BLaER1 treated with 17β-estradiol and CSF1 and Interleukin-3, amounts not matched to agents 10 nM and 100 nM (cell line): ENCODE data around the gene SVIL.

Source experiments
- H3K27ac ChIP-seq, 11 experiments: shearing (Covaris generic); formaldehyde crosslinking; 2 replicates each; pipeline ENCODE4 v1.8.1; 2022
- H3K27me3 ChIP-seq, 11 experiments: shearing (Covaris generic); formaldehyde crosslinking; 2 replicates each; pipeline ENCODE4 v1.8.1; 2022
- H3K36me3 ChIP-seq, 11 experiments: shearing (Covaris generic); formaldehyde crosslinking; 2 replicates each; pipeline ENCODE4 v1.8.1; 2022
- H3K4me1 ChIP-seq, 10 experiments: shearing (Covaris generic); formaldehyde crosslinking; 2 replicates each; pipeline ENCODE4 v1.8.1; 2022
- H3K4me2 ChIP-seq, 11 experiments: shearing (Covaris generic); formaldehyde crosslinking; 2 replicates each; pipeline ENCODE4 v1.8.1; 2022
- H3K4me3 ChIP-seq, 10 experiments: shearing (Covaris generic); formaldehyde crosslinking; 2 replicates each; pipeline ENCODE4 v1.8.1; 2022
- H3K9ac ChIP-seq, 11 experiments: shearing (Covaris generic); formaldehyde crosslinking; 2 replicates each; pipeline ENCODE4 v1.8.1; 2022
- H3K9me3 ChIP-seq, 11 experiments: shearing (Covaris generic); formaldehyde crosslinking; replicated peaks in 1 of 11; 2 replicates each; pipeline ENCODE4 v1.8.1; 2022
- H4K20me1 ChIP-seq, 11 experiments: shearing (Covaris generic); formaldehyde crosslinking; 2 replicates each; pipeline ENCODE4 v1.8.1; 2022
- Cebpa-rat ChIP-seq, 11 experiments: shearing (Covaris generic); IDR thresholded peaks; 2 replicates each; pipeline ENCODE4 v1.8.1; 2022

The SVIL gene

DNA sequence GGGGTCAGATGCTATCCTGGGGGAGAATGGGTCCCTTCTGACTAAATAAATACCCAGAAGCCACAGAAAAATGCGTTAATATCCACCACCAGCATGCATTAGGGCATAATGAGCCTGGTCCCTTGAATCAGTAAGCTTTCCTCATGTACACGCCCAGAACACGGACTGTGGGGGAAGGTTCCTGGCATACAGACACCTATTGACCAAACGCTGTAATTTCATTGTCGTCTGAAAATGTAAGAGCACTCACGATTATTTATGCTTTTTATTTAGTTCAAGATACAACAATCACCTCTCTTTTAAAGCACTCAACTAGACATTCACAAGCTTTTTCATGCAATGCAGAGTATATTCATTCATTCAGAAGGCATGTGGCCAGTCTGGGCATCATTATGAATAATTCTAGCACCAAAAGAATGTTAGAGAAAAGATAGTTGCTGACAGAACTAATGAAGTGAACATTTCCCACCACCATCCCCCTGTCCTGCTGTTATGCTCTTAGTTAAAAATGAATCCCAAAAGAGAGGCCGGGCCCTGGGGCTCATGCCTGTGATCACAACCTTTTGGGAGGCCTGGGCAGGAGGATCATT, 101.0 kb downstream of the SVIL start:
- Histone ChIP-seq H3K9ac (no peak overlapping the region), H3K27ac (no peak overlapping the region), H3K36me3 (peaks cover 0 to 37% (median 11%) of the 10 kb centered on the region in 11 experiments; a peak in 12 of 22 replicates), H3K4me2 (no peak overlapping the region), H4K20me1 (no peaks in the 10 kb centered on the region; a peak in 1 of 22 replicates), H3K4me3 (no peak overlapping the region), H3K4me1 (peaks cover 8 to 15% (median 9%) of the 10 kb centered on the region in 10 experiments; a peak in 19 of 20 replicates), H3K9me3 (no peaks in the 10 kb centered on the region), H3K27me3 (no peaks in the 10 kb centered on the region)
- no peak for TF ChIP-seq Cebpa-rat (IDR thresholded peaks at IDR 0.05)

GRCh38 chr10:29533046-29533445, 101.7 kb downstream of the SVIL start:
- H4K20me1 ChIP-seq: no peaks in the 10 kb centered on the region; a peak in 1 of 22 replicates
- H3K4me2 ChIP-seq: peak overlapping the region in 1 of 11 experiments; percentile 17; a peak in 1 of 22 replicates
- H3K4me3 ChIP-seq: no peak overlapping the region
- H3K27me3 ChIP-seq: no peaks in the 10 kb centered on the region
- H3K36me3 ChIP-seq: peaks cover 3 to 36% (median 15%) of the 10 kb centered on the region in 11 experiments; a peak in 16 of 22 replicates
- H3K4me1 ChIP-seq: peaks cover 8 to 15% (median 9%) of the 10 kb centered on the region in 10 experiments; a peak in 19 of 20 replicates
- no peak overlapping the region for H3K27ac ChIP-seq
- no peak for TF ChIP-seq Cebpa-rat (IDR thresholded peaks at IDR 0.05)
- H3K9me3 ChIP-seq: no peaks in the 10 kb centered on the region
- no peak overlapping the region for H3K9ac ChIP-seq

DNA sequence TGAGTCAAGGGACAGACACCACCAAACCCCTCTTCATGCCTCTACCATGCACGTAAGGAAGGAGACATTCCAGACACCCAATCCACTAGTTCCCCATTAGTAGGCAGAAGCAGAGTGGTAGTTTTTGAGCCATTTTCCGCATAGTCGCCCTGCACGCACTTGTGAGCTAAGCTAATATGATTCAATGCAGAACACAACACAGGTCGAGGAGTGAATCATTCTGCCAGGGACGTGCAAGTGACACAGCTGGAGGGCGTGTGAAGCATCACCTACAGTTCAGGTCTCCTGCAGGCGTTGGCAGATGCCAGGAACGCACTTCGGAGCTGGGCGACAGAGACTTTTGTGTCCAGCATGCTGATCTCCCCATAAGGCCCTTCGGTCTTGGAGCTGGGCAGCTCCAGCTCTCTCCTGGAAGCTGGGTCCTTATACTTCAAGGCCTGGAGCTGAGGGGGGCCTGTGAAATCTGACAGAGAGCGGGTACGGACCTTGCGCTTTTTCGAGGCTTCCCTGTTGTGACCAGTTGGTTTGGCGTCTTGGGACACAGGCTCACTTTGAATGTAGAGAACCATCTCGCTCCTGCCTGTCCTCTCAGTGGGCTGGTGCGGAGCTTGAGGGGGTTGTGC, 102.4 kb downstream of the SVIL start:
- peak overlapping the region in 1 of 11 experiments; percentile 17; a peak in 1 of 22 replicates for H3K4me2 ChIP-seq
- no peaks in the 10 kb centered on the region for H3K27me3 ChIP-seq
- no peaks in the 10 kb centered on the region for H3K9me3 ChIP-seq
- H3K4me1 ChIP-seq: peaks cover 8 to 15% (median 9%) of the 10 kb centered on the region in 10 experiments; a peak in 19 of 20 replicates
- TF ChIP-seq Cebpa-rat (IDR thresholded peaks at IDR 0.05): no peak
- H3K27ac ChIP-seq: no peak overlapping the region
- no peak overlapping the region for H3K4me3 ChIP-seq
- H3K9ac ChIP-seq: no peak overlapping the region
- H3K36me3 ChIP-seq: peaks cover 6 to 41% (median 16%) of the 10 kb centered on the region in 11 experiments; a peak in 16 of 22 replicates
- no peaks in the 10 kb centered on the region; a peak in 1 of 22 replicates for H4K20me1 ChIP-seq

- no peak overlapping the region for H3K27ac ChIP-seq
- H3K4me3 ChIP-seq: no peak overlapping the region
- no peak for TF ChIP-seq Cebpa-rat (IDR thresholded peaks at IDR 0.05)
- no peaks in the 10 kb centered on the region for H3K27me3 ChIP-seq
- H4K20me1 ChIP-seq: no peaks in the 10 kb centered on the region
- H3K36me3 ChIP-seq: peaks cover 6 to 58% (median 21%) of the 10 kb centered on the region in 11 experiments; a peak in 17 of 22 replicates
- no peak overlapping the region for H3K4me2 ChIP-seq
- H3K9ac ChIP-seq: no peak overlapping the region
- H3K4me1 ChIP-seq: peaks cover 0 to 7% (median 2%) of the 10 kb centered on the region in 10 experiments; a peak in 16 of 20 replicates
- no peaks in the 10 kb centered on the region for H3K9me3 ChIP-seq
These were observed 104.4 kb downstream of the SVIL start for GRCh38 chr10:29530112-29530976.

DNA sequence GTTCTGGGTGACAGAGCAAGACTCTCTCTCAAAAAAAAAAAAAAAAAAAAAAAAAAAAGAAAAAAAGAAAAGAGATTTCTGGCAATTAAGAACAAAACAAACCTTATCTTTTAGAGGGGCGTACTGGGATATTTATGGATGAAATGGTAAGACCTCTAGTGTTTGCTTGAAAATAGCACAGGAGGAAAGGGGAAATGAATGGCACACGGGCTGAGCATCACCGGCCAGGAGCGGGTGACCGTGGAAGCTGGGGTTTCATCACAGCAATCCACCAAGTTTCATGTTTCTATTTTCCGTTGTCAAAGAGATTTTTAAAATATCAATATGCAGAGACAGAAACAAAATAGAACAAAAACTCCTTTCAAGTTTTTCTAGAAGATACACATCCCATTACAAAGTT, 105.6 kb downstream of the SVIL start:
- no peaks in the 10 kb centered on the region for H3K9me3 ChIP-seq
- H3K9ac ChIP-seq: no peak overlapping the region
- no peaks in the 10 kb centered on the region for H4K20me1 ChIP-seq
- no peak overlapping the region for H3K27ac ChIP-seq
- H3K4me2 ChIP-seq: no peak overlapping the region
- H3K36me3 ChIP-seq: peaks cover 12 to 70% (median 28%) of the 10 kb centered on the region in 11 experiments; a peak in 18 of 22 replicates
- peaks cover 0 to 7% (median 0%) of the 10 kb centered on the region in 10 experiments; a peak in 1 of 20 replicates for H3K4me1 ChIP-seq
- no peak overlapping the region for H3K4me3 ChIP-seq
- no peaks in the 10 kb centered on the region for H3K27me3 ChIP-seq
- TF ChIP-seq Cebpa-rat (IDR thresholded peaks at IDR 0.05): no peak

- Histone ChIP-seq H3K27ac (no peak overlapping the region), H3K4me1 (peaks cover 0 to 11% (median 9%) of the 10 kb centered on the region in 10 experiments; a peak in 14 of 20 replicates), H4K20me1 (no peaks in the 10 kb centered on the region), H3K27me3 (no peaks in the 10 kb centered on the region), H3K4me3 (no peak overlapping the region), H3K9me3 (no peaks in the 10 kb centered on the region), H3K9ac (no peak overlapping the region), H3K36me3 (peaks cover 37 to 92% (median 57%) of the 10 kb centered on the region in 11 experiments), H3K4me2 (no peak overlapping the region)
- TF ChIP-seq Cebpa-rat (IDR thresholded peaks at IDR 0.05): no peak
These were observed 109.0 kb downstream of the SVIL start for GRCh38 chr10:29525762-29526161.

GRCh38 chr10:29524720-29525119, 110.1 kb downstream of the SVIL start:
- H3K4me1 ChIP-seq: peaks cover 0 to 11% (median 9%) of the 10 kb centered on the region in 10 experiments; a peak in 14 of 20 replicates
- H3K36me3 ChIP-seq: peaks cover 37 to 92% (median 57%) of the 10 kb centered on the region in 11 experiments
- no peak overlapping the region for H3K4me3 ChIP-seq
- H4K20me1 ChIP-seq: no peaks in the 10 kb centered on the region
- TF ChIP-seq Cebpa-rat (IDR thresholded peaks at IDR 0.05): no peak
- no peaks in the 10 kb centered on the region for H3K9me3 ChIP-seq
- no peak overlapping the region for H3K4me2 ChIP-seq
- H3K27me3 ChIP-seq: no peaks in the 10 kb centered on the region
- no peak overlapping the region for H3K27ac ChIP-seq
- H3K9ac ChIP-seq: no peak overlapping the region

GRCh38 chr10:29524294-29524693, 110.5 kb downstream of the SVIL start:
- no peak overlapping the region for H3K4me2 ChIP-seq
- no peak overlapping the region for H3K9ac ChIP-seq
- H3K4me1 ChIP-seq: peaks cover 0 to 11% (median 9%) of the 10 kb centered on the region in 10 experiments; a peak in 14 of 20 replicates
- no peak overlapping the region for H3K27ac ChIP-seq
- no peaks in the 10 kb centered on the region for H3K9me3 ChIP-seq
- no peak for TF ChIP-seq Cebpa-rat (IDR thresholded peaks at IDR 0.05)
- no peak overlapping the region for H3K4me3 ChIP-seq
- no peaks in the 10 kb centered on the region for H3K27me3 ChIP-seq
- H3K36me3 ChIP-seq: peaks cover 37 to 92% (median 54%) of the 10 kb centered on the region in 11 experiments
- H4K20me1 ChIP-seq: no peaks in the 10 kb centered on the region
